HCT116 (cell line): ENCODE measurements around the gene TTLL10. TPM values are rescaled to one million over a fixed set of nuclear protein-coding genes. Genes with fewer than 3 reads are reported as not detected.

Source experiments
- ATAC-seq: fragments of 200-7000 bp; cut with Tn5 transposase; 2 replicates; pipeline ENCODE4 v1.9.1; 2020; ENCODE audit warnings: mild to moderate bottlenecking, moderate library complexity
- BruUV-seq: library from RNA; stranded (reverse); fragments of 400-500 nt; replicated peaks from 2 replicates; lab custom pipeline; 2021; lab: Mats Ljungman, UMichigan
- CTCF ChIA-PET: fragments of 300-600 bp; sonication (Branson Sonifier 250); formaldehyde crosslinking; loops from one replicate; lab custom pipeline; 2021; ENCODE audit warnings: antibody characterized with exemption; lab: Charles Lee
- POLR2A ChIA-PET: fragments of 300-600, 350-600 bp; sonication (Branson Sonifier 250); formaldehyde crosslinking; loops from one replicate; lab custom pipeline; 2021; ENCODE audit warnings: antibody characterized with exemption; lab: Charles Lee
- RAD21 ChIA-PET, 2 experiments: fragments of 300-600 bp; sonication (Branson Sonifier 250); formaldehyde crosslinking; loops; one replicate each; lab custom pipeline; 2023; ENCODE audit warnings: low total read pairs in 2 of 2; ENCODE audit not compliant: uncharacterized antibody in 2 of 2, unreplicated experiment in 2 of 2, low non-redundant PET in 1 of 2; lab: Charles Lee
- DNase-seq: peaks from one replicate; pipeline ENCODE4 v3.0.0-alpha.2; 2010; ENCODE audit warnings: low read depth, low spot score
- H2AFZ ChIP-seq: fragments of 200-600 bp; shearing (Covaris generic), sonication (generic); 2 replicates; pipeline ENCODE4 v1.6.1; 2017; ENCODE audit warnings: low read depth, mixed run types, mixed read lengths, antibody characterized with exemption, low read length; ENCODE audit not compliant: poor library complexity, severe bottlenecking
- H3K27ac ChIP-seq: 2 replicates; pipeline ENCODE4 v1.5.1; 2012; ENCODE audit warnings: low read depth, low read length
- H3K27me3 ChIP-seq: fragments of 200-600 bp; sonication (generic); 2 replicates; pipeline ENCODE4 v1.6.1; 2016; ENCODE audit warnings: mixed run types, low read length, mixed read lengths; ENCODE audit not compliant: insufficient read depth
- H3K36me3 ChIP-seq, 2 experiments: fragments of 200-500 bp in 1 of 2; fragments of 200-600 bp in 1 of 2; sonication (Bioruptor generic) in 1 of 2; sonication (generic) in 1 of 2; 2 replicates each; pipeline versions ENCODE4 v1.5.1 to v1.6.1; 2014 to 2016; ENCODE audit warnings: low read length in 2 of 2, inconsistent platforms in 1 of 2, mixed read lengths in 1 of 2, mixed run types in 1 of 2; ENCODE audit not compliant: insufficient read depth in 2 of 2, control insufficient read depth in 1 of 2
- H3K4me1 ChIP-seq, 2 experiments: fragments of 200-600 bp in 1 of 2; sonication (generic) in 1 of 2; 2 replicates each; pipeline versions ENCODE4 v1.5.1 to v1.6.1; 2012 to 2017; ENCODE audit warnings: low read length in 2 of 2, inconsistent platforms in 1 of 2, mild to moderate bottlenecking in 1 of 2, mixed read lengths in 1 of 2, mixed run types in 1 of 2, moderate library complexity in 1 of 2; ENCODE audit not compliant: insufficient read depth in 2 of 2, control insufficient read depth in 1 of 2
- H3K4me2 ChIP-seq: fragments of 200-600 bp; sonication (generic); 2 replicates; pipeline ENCODE4 v1.6.1; 2017; ENCODE audit warnings: mixed run types, low read length, mixed read lengths
- H3K4me3 ChIP-seq, 2 experiments: fragments of 200-600 bp in 1 of 2; sonication (generic) in 1 of 2; replicated peaks in 1 of 2; 2 replicates each; pipeline ENCODE4 v1.5.1; 2011 to 2016; ENCODE audit warnings: low read length in 2 of 2, control low read depth in 1 of 2, low read depth in 1 of 2, mild to moderate bottlenecking in 1 of 2, mixed read lengths in 1 of 2, mixed run types in 1 of 2
- H3K79me2 ChIP-seq: fragments of 200-600 bp; sonication (generic); 2 replicates; pipeline ENCODE4 v1.6.1; 2017; ENCODE audit warnings: mild to moderate bottlenecking, mixed run types, low read length, moderate library complexity, mixed read lengths; ENCODE audit not compliant: insufficient read depth
- H3K9ac ChIP-seq: fragments of 200-600 bp; sonication (generic); 2 replicates; pipeline ENCODE4 v1.6.1; 2016; ENCODE audit warnings: low read length, mixed read lengths
- H3K9me2 ChIP-seq: fragments of 200-600 bp; sonication (generic), shearing (Covaris generic); 2 replicates; pipeline ENCODE4 v1.6.1; 2017; ENCODE audit warnings: mixed run types, mild to moderate bottlenecking, moderate library complexity; ENCODE audit not compliant: insufficient read depth
- H3K9me3 ChIP-seq, 2 experiments: fragments of 200-500 bp in 1 of 2; fragments of 200-600 bp in 1 of 2; sonication (Bioruptor generic) in 1 of 2; sonication (generic) in 1 of 2; 2 replicates each; pipeline ENCODE4 v1.6.1; 2014 to 2017; ENCODE audit warnings: low read length in 2 of 2, mixed read lengths in 2 of 2, inconsistent platforms in 1 of 2, low read depth in 1 of 2, mild to moderate bottlenecking in 1 of 2, mixed run types in 1 of 2, moderate library complexity in 1 of 2; ENCODE audit not compliant: control insufficient read depth in 1 of 2, insufficient read depth in 1 of 2
- H4K20me1 ChIP-seq: fragments of 200-600 bp; sonication (generic), shearing (Covaris generic); 2 replicates; pipeline ENCODE4 v1.6.1; 2017; ENCODE audit warnings: mixed run types, mild to moderate bottlenecking, moderate library complexity; ENCODE audit not compliant: insufficient read depth
- ATF3 ChIP-seq: IDR thresholded peaks from 2 replicates; pipeline ENCODE4 v1.6.1; 2012
- CBX3 ChIP-seq: IDR thresholded peaks from 2 replicates; pipeline ENCODE4 v1.6.1; 2012; ENCODE audit warnings: low read depth
- EGR1 ChIP-seq: IDR thresholded peaks from 2 replicates; pipeline ENCODE4 v1.6.1; 2012; ENCODE audit warnings: low read depth
- ELF1 ChIP-seq: IDR thresholded peaks from 2 replicates; pipeline ENCODE4 v1.6.1; 2012; ENCODE audit warnings: low read depth, borderline replicate concordance
- EZH2 ChIP-seq: fragments of 200-600 bp; sonication (generic); IDR thresholded peaks from 2 replicates; pipeline ENCODE4 v1.6.1; 2017; ENCODE audit warnings: antibody characterized with exemption, mixed run types
- JUND ChIP-seq: IDR thresholded peaks from 2 replicates; pipeline ENCODE4 v1.6.1; 2012
- POLR2A ChIP-seq: IDR thresholded peaks from 2 replicates; pipeline ENCODE4 v1.7.0; 2011; ENCODE audit warnings: borderline replicate concordance; ENCODE audit not compliant: insufficient read depth, insufficient read length; ENCODE audit errors: extremely low read depth
- POLR2AphosphoS5 ChIP-seq: IDR thresholded peaks from 2 replicates; pipeline ENCODE4 v1.6.1; 2011; ENCODE audit warnings: mild to moderate bottlenecking, low read depth, low read length, moderate library complexity
- SIN3A ChIP-seq: IDR thresholded peaks from 2 replicates; pipeline ENCODE4 v1.6.1; 2012; ENCODE audit warnings: low read depth
- TCF7L2 ChIP-seq: IDR thresholded peaks from 2 replicates; pipeline ENCODE4 v1.7.0; 2011; ENCODE audit warnings: borderline replicate concordance, inconsistent platforms; ENCODE audit not compliant: insufficient read depth, insufficient read length; ENCODE audit errors: extremely low read depth
- YY1 ChIP-seq: IDR thresholded peaks from 2 replicates; pipeline ENCODE4 v1.6.1; 2011; ENCODE audit warnings: low read length, low read depth, moderate library complexity, mild to moderate bottlenecking; ENCODE audit not compliant: insufficient replicate concordance; ENCODE audit errors: extremely low read depth
- intact Hi-C: fragments of 100-400 bp; cut with micrococcal nuclease; formaldehyde crosslinking; loops from 2 replicates; pipeline ENCODE4 v1.10.0; 2022
- total RNA-seq: library from RNA; stranded (reverse); gene quantifications from one replicate; pipeline ENCODE4 v1.2.1, GENCODE V29; 2021; ENCODE audit not compliant: unreplicated experiment

The TTLL10 gene
- total RNA-seq, 1 experiment from 2014 or later, result 0.10 TPM

GRCh38 chr1:1229770-1230169, 56.1 kb downstream of the TTLL10 start:
- Histone ChIP-seq H3K4me1 (peaks cover 3 to 19% of the 10 kb centered on the region in 2 experiments; a peak in 1 of 4 replicates), H2AFZ (no peak overlapping the region), H3K4me2 (peak overlapping the region; percentile 76), H3K27me3 (no peaks in the 10 kb centered on the region), H3K79me2 (peaks cover 86% of the 10 kb centered on the region), H3K9ac (no peak overlapping the region), H4K20me1 (no peaks in the 10 kb centered on the region), H3K36me3 (peaks cover 10 to 18% of the 10 kb centered on the region in 2 experiments; a peak in 2 of 4 replicates), H3K27ac (peak overlapping the region; percentile 98; the same call in 1 of the 2 replicates), H3K9me3 (no peaks in the 10 kb centered on the region), H3K4me3 (no peak overlapping the region), H3K9me2 (no peaks in the 10 kb centered on the region)
- ATAC-seq, result no peak
- ChIA-PET RAD21 (interaction anchor here in 1 of 2 experiments (1.2 kb wide), 1 partner anchor 108 kb away, joined by 3 read pairs; no protein-coding TSS in a partner anchor), POLR2A (no interaction called here), CTCF (no interaction called here)
- TF ChIP-seq JUND, result no peak
- no peak for TF ChIP-seq EGR1
- no peak for TF ChIP-seq CBX3
- TF ChIP-seq TCF7L2, result no peak
- TF ChIP-seq POLR2A, result no peak
- no peak for TF ChIP-seq EZH2
- TF ChIP-seq ATF3, result no peak
- no peak for TF ChIP-seq POLR2AphosphoS5
- TF ChIP-seq SIN3A, result no peak
- no peak for TF ChIP-seq ELF1
- TF ChIP-seq YY1, result no peak
- DNase-seq, result no peak
- intact Hi-C loops, result loop anchor here (1.0 to 2.0 kb wide), 2 partner anchors 65 to 107 kb away; no protein-coding TSS in a partner anchor
- BruUV-seq, result no TSS peak
